Testis (tissue), 3 donors: ENCODE results near the gene RPL35A. TPM values are rescaled to one million over a fixed set of nuclear protein-coding genes. Genes with fewer than 3 reads are reported as not detected.

Source experiments
- DNase-seq: peaks from one replicate; pipeline ENCODE4 v3.0.0-alpha.2; 2019
- H3K27ac ChIP-seq, 2 donors: fragments of 200-600 bp; sonication (generic); one replicate each; pipeline ENCODE4 v1.5.1; 2019
- H3K27me3 ChIP-seq: fragments of 200-600 bp; sonication (generic); one replicate; pipeline ENCODE4 v1.5.1; 2019
- H3K36me3 ChIP-seq: fragments of 200-600 bp; sonication (generic); one replicate; pipeline ENCODE4 v1.5.1; 2017; ENCODE audit warnings: low read depth; ENCODE audit errors: missing control alignments
- H3K4me1 ChIP-seq: fragments of 200-600 bp; sonication (generic); one replicate; pipeline ENCODE4 v1.5.1; 2019
- H3K4me3 ChIP-seq, 2 donors: fragments of 200-600 bp; sonication (generic); one replicate each; pipeline ENCODE4 v1.5.1; 2017 to 2019
- H3K9me3 ChIP-seq: fragments of 200-600 bp; sonication (generic); one replicate; pipeline ENCODE4 v1.5.1; 2017
- POLR2A ChIP-seq: fragments of 450-650 bp; IDR thresholded peaks from one replicate; pipeline ENCODE4 v1.6.1; 2017; ENCODE audit warnings: antibody characterized with exemption, mild to moderate bottlenecking, moderate library complexity
- WGBS, 2 donors: methylation state at CpG; one replicate each; pipeline ENCODE4 v1.1.5; 2018; 5-methylcytosine and 5-hydroxymethylcytosine counted together
- intact Hi-C: fragments of 100-400 bp; cut with DNase I; formaldehyde crosslinking; loops from one replicate; pipeline ENCODE4 v1.15.1; 2023; ENCODE audit warnings: low total_unique reads
- polyA plus RNA-seq: library from polyadenylated mRNA; stranded (reverse); fragments of 350-450 nt; fragmentation: Illumina TruSeq; extraction: RNeasy Lipid Tissue Mini Kit (QIAGEN cat#74804); gene quantifications from one replicate; pipeline ENCODE4 v1.2.3, GENCODE V29; 2014; ENCODE audit warnings: low read depth, low replicate concordance; ENCODE audit not compliant: insufficient read depth
- small RNA-seq, 2 donors: library from RNA; depleted of rRNA; stranded (forward); fragments of <200 nt; gene quantifications; one replicate each; pipeline ENCODE3, GENCODE V24; 2016
- total RNA-seq, 2 donors: library from RNA; depleted of rRNA; stranded (reverse); fragments of >200 nt; gene quantifications; one replicate each; pipeline ENCODE4 v1.2.3, GENCODE V29; 2016
- TF ChIP-seq, protein P1 (sequence below), 3 experiments: fragments of 450-650 bp in 2 of 3; fragments of 200-600 bp in 1 of 3; sonication (generic) in 1 of 3; IDR thresholded peaks; one replicate each; pipeline ENCODE4 v1.5.1; 2016 to 2019; ENCODE audit warnings: antibody characterized with exemption in 3 of 3, mild to moderate bottlenecking in 2 of 3, moderate library complexity in 1 of 3

The RPL35A gene
- total and polyA plus RNA-seq, 3 donors from 2014 or later, result 264 to 869 (median 446) TPM

DNA sequence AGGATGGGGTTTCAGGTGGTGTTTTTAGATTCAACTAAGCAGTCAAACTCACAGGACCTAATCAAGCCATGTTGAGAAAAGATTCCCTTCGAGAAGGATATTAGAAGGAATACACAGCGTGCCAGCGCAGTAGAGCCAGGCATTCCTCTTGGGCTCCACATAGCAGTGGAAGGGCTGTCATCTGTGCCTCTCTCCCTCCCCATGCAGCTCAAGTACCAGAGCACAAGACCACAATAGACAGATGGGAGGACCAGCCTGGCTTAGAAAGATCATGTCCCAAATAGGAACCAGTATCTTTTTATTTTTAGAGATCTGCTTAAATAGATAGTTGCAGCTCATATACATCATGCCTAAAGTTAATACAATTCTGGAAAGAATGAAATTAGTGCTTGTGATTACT lies 47.9 kb downstream of the RPL35A start:
- 88 to 97% methylated on average over 3 of the region's 3 CpGs for WGBS, 2 donors
- intact Hi-C loops, result no loop called here
- Histone ChIP-seq H3K36me3 (no peaks in the 10 kb centered on the region), H3K27ac (no peak overlapping the region), H3K4me1 (no peaks in the 10 kb centered on the region), H3K4me3 (no peak overlapping the region), H3K9me3 (no peaks in the 10 kb centered on the region), H3K27me3 (no peaks in the 10 kb centered on the region)
- no peak for DNase-seq
- TF ChIP-seq, protein P1, sequence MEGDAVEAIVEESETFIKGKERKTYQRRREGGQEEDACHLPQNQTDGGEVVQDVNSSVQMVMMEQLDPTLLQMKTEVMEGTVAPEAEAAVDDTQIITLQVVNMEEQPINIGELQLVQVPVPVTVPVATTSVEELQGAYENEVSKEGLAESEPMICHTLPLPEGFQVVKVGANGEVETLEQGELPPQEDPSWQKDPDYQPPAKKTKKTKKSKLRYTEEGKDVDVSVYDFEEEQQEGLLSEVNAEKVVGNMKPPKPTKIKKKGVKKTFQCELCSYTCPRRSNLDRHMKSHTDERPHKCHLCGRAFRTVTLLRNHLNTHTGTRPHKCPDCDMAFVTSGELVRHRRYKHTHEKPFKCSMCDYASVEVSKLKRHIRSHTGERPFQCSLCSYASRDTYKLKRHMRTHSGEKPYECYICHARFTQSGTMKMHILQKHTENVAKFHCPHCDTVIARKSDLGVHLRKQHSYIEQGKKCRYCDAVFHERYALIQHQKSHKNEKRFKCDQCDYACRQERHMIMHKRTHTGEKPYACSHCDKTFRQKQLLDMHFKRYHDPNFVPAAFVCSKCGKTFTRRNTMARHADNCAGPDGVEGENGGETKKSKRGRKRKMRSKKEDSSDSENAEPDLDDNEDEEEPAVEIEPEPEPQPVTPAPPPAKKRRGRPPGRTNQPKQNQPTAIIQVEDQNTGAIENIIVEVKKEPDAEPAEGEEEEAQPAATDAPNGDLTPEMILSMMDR (IDR thresholded peaks at IDR 0.05), result no peak
- TF ChIP-seq POLR2A, result no peak

Small RNA genes lying within 50 kb of the gene (small RNA-seq; reads per million reads assigned to genes)
- 0 reads per million in 2 donors for gene RNU6-621P

Other genes with a start within 250 kb of the RPL35A start
- gene RUBCN, start 213.3 kb upstream of the RPL35A start, total RNA-seq, result 100 to 1,000 TPM; 150 to 159 TPM
- gene RUBCN, start 213.3 kb upstream of the RPL35A start, polyA plus RNA-seq, result 44.0 TPM
- gene FYTTD1, start 200.3 kb upstream of the RPL35A start, total RNA-seq, result 10 to 100 TPM; 79.5 to 83.6 TPM
- gene FYTTD1, start 200.3 kb upstream of the RPL35A start, polyA plus RNA-seq, result 80.5 TPM
- gene LRCH3, start 158.9 kb upstream of the RPL35A start, total RNA-seq, result 100 to 1,000 TPM in 1 of 2 donors, 10 to 100 TPM in 1; 80.2 to 173 TPM
- gene LRCH3, start 158.9 kb upstream of the RPL35A start, polyA plus RNA-seq, result 43.4 TPM
- gene LMLN, start 10.0 kb downstream of the RPL35A start, total RNA-seq, result 10 to 100 TPM; 24.1 to 49.8 TPM
- 23.0 TPM for gene LMLN, start 10.0 kb downstream of the RPL35A start, polyA plus RNA-seq